Endothelial cell of umbilical vein (primary cell): ENCODE data around the gene GRM4.
A peak's percentile ranks its signal among the peaks of the same experiment; 100 is the strongest.

ENCODE experiments used
- CTCF ChIP-seq, 2 donors: IDR thresholded peaks; 1 replicate in 1 of 2; 2 replicates in 1 of 2; pipeline ENCODE4 v1.5.1; 2011; ENCODE audit warnings: low read length in 2 of 2, mild to moderate bottlenecking in 2 of 2, moderate library complexity in 2 of 2, control low read depth in 1 of 2, inconsistent platforms in 1 of 2, low read depth in 1 of 2; ENCODE audit not compliant: insufficient read depth in 1 of 2; ENCODE audit errors: extremely low read depth in 1 of 2
- EZH2 ChIP-seq: IDR thresholded peaks from 2 replicates; pipeline ENCODE4 v1.6.1; 2012; ENCODE audit warnings: borderline replicate concordance, low read depth, mild to moderate bottlenecking, moderate library complexity, low read length, inconsistent platforms; ENCODE audit not compliant: severe bottlenecking
- JUN ChIP-seq: IDR thresholded peaks from 2 replicates; pipeline ENCODE4 v1.6.1; 2011; ENCODE audit warnings: borderline replicate concordance, low read depth; ENCODE audit not compliant: insufficient read length, insufficient read depth
- POLR2A ChIP-seq: IDR thresholded peaks from 2 replicates; pipeline ENCODE4 v1.6.1; 2012; ENCODE audit warnings: low read depth, mild to moderate bottlenecking, control low read depth, low read length
- POLR2AphosphoS5 ChIP-seq: IDR thresholded peaks from 2 replicates; pipeline ENCODE4 v1.6.1; 2012; ENCODE audit warnings: low read depth, mild to moderate bottlenecking, control low read depth, low read length, moderate library complexity; ENCODE audit not compliant: insufficient read depth
- TF ChIP-seq, protein P1 (sequence below): IDR thresholded peaks from 2 replicates; pipeline ENCODE4 v1.6.1; 2011; ENCODE audit not compliant: insufficient read depth, insufficient read length

GRCh38 chr6:34154668-34155447, 9.0 kb upstream of the GRM4 start:
- TF ChIP-seq POLR2A = no peak
- peak; percentile 95 for TF ChIP-seq CTCF (IDR thresholded peaks at IDR 0.05; ENCODE audit: extremely low read depth in 1 of 2, insufficient read depth in 1 of 2, low read depth in 1 of 2, low read length in 2 of 2)
- TF ChIP-seq EZH2 = peak; percentile 11
- no peak for TF ChIP-seq POLR2AphosphoS5
- no peak for TF ChIP-seq JUN
- TF ChIP-seq, protein P1, sequence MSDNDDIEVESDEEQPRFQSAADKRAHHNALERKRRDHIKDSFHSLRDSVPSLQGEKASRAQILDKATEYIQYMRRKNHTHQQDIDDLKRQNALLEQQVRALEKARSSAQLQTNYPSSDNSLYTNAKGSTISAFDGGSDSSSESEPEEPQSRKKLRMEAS = no peak
